ENCODE measurements around the gene HSD11B2.

The HSD11B2 gene

GRCh38 chr16:67480833-67481560 is 50.1 kb downstream of the HSD11B2 start, which contains the start of gene ATP6V0D1:
Gene ATP6V0D1 (minus strand): TSS chr16:67481157. CDS start chr16:67481086, 71 bp downstream.
- DNase-seq (ENCODE audit: low read depth) = peak; percentile 98

GRCh38 chr16:67481561-67482232 is 50.8 kb downstream of the HSD11B2 start:
- DNase-seq (ENCODE audit: low read depth) = peak; percentile 10

- DNase-seq (ENCODE audit: low read depth) = no peak
Measured at GRCh38 chr16:67482233-67482924, 51.5 kb downstream of the HSD11B2 start.

GRCh38 chr16:67483150-67483549 is 52.2 kb downstream of the HSD11B2 start, which contains the start of gene AGRP:
Gene AGRP (minus strand): TSS chr16:67483547. CDS start chr16:67483398, 149 bp downstream.
- DNase-seq (ENCODE audit: low read depth) = no peak

GRCh38 chr16:67483731-67484525 is 53.0 kb downstream of the HSD11B2 start:
- no peak for DNase-seq (ENCODE audit: low read depth)

- no peak for DNase-seq (ENCODE audit: low read depth)
Measured at GRCh38 chr16:67486805-67487204, 55.9 kb downstream of the HSD11B2 start.
